Left renal pelvis (tissue), 4 donors: Measurements from ENCODE around the gene FBXO31. TPM values are rescaled to one million over a fixed set of nuclear protein-coding genes. Genes with fewer than 3 reads are reported as not detected.
"Not testable (repeated sequence)": the region's sequence is repeated elsewhere in the genome, so short reads cannot be mapped to it uniquely, and the experiment has no call there.

Experiments
- DNase-seq, 4 donors: peaks; one replicate each; pipeline ENCODE4 v3.0.0-alpha.2; 2013; ENCODE audit warnings: low read depth in 4 of 4, low spot score in 3 of 4
- polyA plus RNA-seq, 4 donors: library from polyadenylated mRNA; unstranded; fragments of 120-200 nt; gene quantifications; one replicate each; pipeline ENCODE4 v1.2.1, GENCODE V29; 2013; ENCODE audit not compliant: insufficient read length in 4 of 4

Gene FBXO31
- polyA plus RNA-seq, 4 donors = 20.1 to 25.4 (median 22.8) TPM

- DNase-seq = no peak
Observed at GRCh38 chr16:87366288-87366687, 17.3 kb downstream of the FBXO31 start.

GRCh38 chr16:87365021-87365713 lies 18.4 kb downstream of the FBXO31 start:
- no peak for DNase-seq

- DNase-seq = no peak
Observed at GRCh38 chr16:87363771-87364455, 19.7 kb downstream of the FBXO31 start.

GRCh38 chr16:87362828-87363559 lies 20.6 kb downstream of the FBXO31 start:
- not testable (repeated sequence) for DNase-seq

- no peak for DNase-seq
Observed at GRCh38 chr16:87361916-87362619, 21.5 kb downstream of the FBXO31 start.

- DNase-seq = no peak
Observed at GRCh38 chr16:87360862-87361610, 22.5 kb downstream of the FBXO31 start.

GRCh38 chr16:87359121-87359520 lies 24.5 kb downstream of the FBXO31 start:
- no peak for DNase-seq

GRCh38 chr16:87358696-87359095 lies 24.9 kb downstream of the FBXO31 start:
- DNase-seq = no peak

GRCh38 chr16:87358250-87358649 lies 25.3 kb downstream of the FBXO31 start:
- DNase-seq = no peak

- DNase-seq = no peak
Observed at GRCh38 chr16:87356491-87356853, 27.1 kb downstream of the FBXO31 start.

GRCh38 chr16:87353613-87354012 lies 30.0 kb downstream of the FBXO31 start:
- DNase-seq = no peak

GRCh38 chr16:87352818-87353217 lies 30.8 kb downstream of the FBXO31 start:
- DNase-seq = no peak

- no peak for DNase-seq
Observed at GRCh38 chr16:87351320-87351698, 32.3 kb downstream of the FBXO31 start.

- no peak for DNase-seq
Observed at GRCh38 chr16:87350681-87351319, 32.8 kb downstream of the FBXO31 start.

GRCh38 chr16:87350031-87350430 lies 33.5 kb downstream of the FBXO31 start:
- no peak for DNase-seq

- no peak for DNase-seq
Observed at GRCh38 chr16:87348616-87349157, 34.9 kb downstream of the FBXO31 start.

- DNase-seq = no peak
Observed at GRCh38 chr16:87347932-87348615, 35.5 kb downstream of the FBXO31 start.

- no peak for DNase-seq
Observed at GRCh38 chr16:87346517-87347060, 37.0 kb downstream of the FBXO31 start.
